H9 (cell line): ENCODE data around the gene CTIF. TPM values are rescaled to one million over a fixed set of nuclear protein-coding genes. Genes with fewer than 3 reads are reported as not detected.

ENCODE experiments used
- DNase-seq: peaks from one replicate; pipeline ENCODE4 v3.0.0-alpha.2; 2017
- H2AFZ ChIP-seq: one replicate; pipeline ENCODE4 v1.6.1; 2013; ENCODE audit warnings: mild to moderate bottlenecking, low read length, control low read depth, moderate library complexity
- H2AK5ac ChIP-seq: 2 replicates; pipeline ENCODE4 v1.6.1; 2013; ENCODE audit warnings: low read length, control low read depth, mixed read lengths; ENCODE audit not compliant: insufficient read length
- H2BK120ac ChIP-seq: one replicate; pipeline ENCODE4 v1.6.1; 2013; ENCODE audit warnings: low read depth, mild to moderate bottlenecking, low read length, control low read depth, inconsistent platforms; ENCODE audit not compliant: poor library complexity, severe bottlenecking
- H2BK12ac ChIP-seq: 2 replicates; pipeline ENCODE4 v1.6.1; 2013; ENCODE audit warnings: low read length, control low read depth, mixed read lengths, low read depth; ENCODE audit not compliant: insufficient read length
- H2BK15ac ChIP-seq: 2 replicates; pipeline ENCODE4 v1.6.1; 2013; ENCODE audit warnings: low read depth, low read length, control low read depth
- H2BK20ac ChIP-seq: one replicate; pipeline ENCODE4 v1.6.1; 2013; ENCODE audit warnings: low read depth, mild to moderate bottlenecking, low read length, control low read depth, inconsistent platforms; ENCODE audit not compliant: poor library complexity, severe bottlenecking
- H2BK5ac ChIP-seq: 2 replicates; pipeline ENCODE4 v1.6.1; 2013; ENCODE audit warnings: low read length, control low read depth, mixed read lengths; ENCODE audit not compliant: insufficient read length
- H3K14ac ChIP-seq: 2 replicates; pipeline ENCODE4 v1.6.1; 2013; ENCODE audit warnings: low read length, control low read depth; ENCODE audit not compliant: insufficient read depth
- H3K18ac ChIP-seq: 2 replicates; pipeline ENCODE4 v1.6.1; 2013; ENCODE audit warnings: low read depth, mild to moderate bottlenecking, mixed read lengths, low read length, control low read depth; ENCODE audit not compliant: insufficient read length
- H3K23ac ChIP-seq: 2 replicates; pipeline ENCODE4 v1.6.1; 2013; ENCODE audit warnings: low read length, control low read depth, mixed read lengths, low read depth; ENCODE audit not compliant: insufficient read length
- H3K23me2 ChIP-seq: 2 replicates; pipeline ENCODE4 v1.6.1; 2013; ENCODE audit warnings: low read depth, mild to moderate bottlenecking, mixed read lengths, low read length, control low read depth; ENCODE audit not compliant: insufficient read length, poor library complexity, severe bottlenecking
- H3K27ac ChIP-seq: 2 replicates; pipeline ENCODE4 v1.5.1; 2013; ENCODE audit warnings: low read length, control low read depth, mixed read lengths, low read depth; ENCODE audit not compliant: insufficient read length
- H3K27me3 ChIP-seq: 2 replicates; pipeline ENCODE4 v1.6.1; 2013; ENCODE audit warnings: low read length, control low read depth, inconsistent platforms; ENCODE audit not compliant: insufficient read depth
- H3K4ac ChIP-seq: 2 replicates; pipeline ENCODE4 v1.6.1; 2013; ENCODE audit warnings: low read depth, mild to moderate bottlenecking, control low read depth, inconsistent platforms, low read length, moderate library complexity
- H3K4me1 ChIP-seq: 2 replicates; pipeline ENCODE4 v1.6.1; 2013; ENCODE audit warnings: low read length, control low read depth, inconsistent platforms; ENCODE audit not compliant: insufficient read depth
- H3K4me2 ChIP-seq: 2 replicates; pipeline ENCODE4 v1.6.1; 2013; ENCODE audit warnings: low read length, control low read depth, mixed read lengths; ENCODE audit not compliant: insufficient read length, insufficient read depth
- H3K56ac ChIP-seq: 2 replicates; pipeline ENCODE4 v1.6.1; 2013; ENCODE audit warnings: low read depth, mild to moderate bottlenecking, mixed read lengths, low read length, control low read depth; ENCODE audit not compliant: insufficient read length
- H3K79me1 ChIP-seq: 2 replicates; pipeline ENCODE4 v1.6.1; 2013; ENCODE audit warnings: low read depth, mild to moderate bottlenecking, moderate library complexity, low read length, control low read depth, inconsistent platforms; ENCODE audit not compliant: insufficient read depth, poor library complexity, severe bottlenecking
- H3K79me2 ChIP-seq: 2 replicates; pipeline ENCODE4 v1.6.1; 2013; ENCODE audit warnings: low read length, control low read depth, inconsistent platforms; ENCODE audit not compliant: insufficient read depth
- H3K9ac ChIP-seq: 2 replicates; pipeline ENCODE4 v1.6.1; 2013; ENCODE audit warnings: low read length, control low read depth, mixed read lengths; ENCODE audit not compliant: insufficient read length; ENCODE audit errors: extremely low read depth
- H3K9me3 ChIP-seq: one replicate; pipeline ENCODE4 v1.6.1; 2013; ENCODE audit warnings: low read depth, low read length, inconsistent platforms; ENCODE audit not compliant: control insufficient read depth
- H3T11ph ChIP-seq: one replicate; pipeline ENCODE4 v1.6.1; 2013; ENCODE audit warnings: mild to moderate bottlenecking, low read length, control low read depth, inconsistent platforms
- H4K20me1 ChIP-seq: one replicate; pipeline ENCODE4 v1.6.1; 2013; ENCODE audit not compliant: control insufficient read depth, insufficient read length, insufficient read depth
- H4K5ac ChIP-seq: 2 replicates; pipeline ENCODE4 v1.6.1; 2013; ENCODE audit warnings: low read depth, mild to moderate bottlenecking, mixed read lengths, low read length, control low read depth; ENCODE audit not compliant: insufficient read length
- H4K8ac ChIP-seq: replicated peaks from 2 replicates; pipeline ENCODE4 v1.6.1; 2013; ENCODE audit warnings: low read length, control low read depth, mixed read lengths, low read depth; ENCODE audit not compliant: insufficient read length
- H4K91ac ChIP-seq: 2 replicates; pipeline ENCODE4 v1.6.1; 2013; ENCODE audit warnings: low read depth, mild to moderate bottlenecking, moderate library complexity, mixed read lengths, low read length, control low read depth; ENCODE audit not compliant: insufficient read length
- H3K27ac Mint-ChIP-seq, 3 experiments: 2 replicates in 2 of 3; 3 replicates in 1 of 3; pipeline ENCODE4 v1.8.0; 2020 to 2021; ENCODE audit warnings: mixed read lengths in 3 of 3, mild to moderate bottlenecking in 1 of 3, moderate library complexity in 1 of 3
- H3K27me3 Mint-ChIP-seq: 2 replicates; pipeline ENCODE4 v1.8.0; 2021; ENCODE audit warnings: low read depth, mild to moderate bottlenecking, moderate library complexity, mixed read lengths
- H3K36me3 Mint-ChIP-seq, 3 experiments: 2 replicates in 2 of 3; 3 replicates in 1 of 3; pipeline ENCODE4 v1.8.0; 2020 to 2021; ENCODE audit warnings: low read depth in 3 of 3, mixed read lengths in 3 of 3; ENCODE audit not compliant: insufficient read depth in 1 of 3
- H3K4me1 Mint-ChIP-seq, 2 experiments: 2 replicates each; pipeline ENCODE4 v1.8.0; 2020; ENCODE audit warnings: mixed read lengths in 2 of 2
- H3K4me3 Mint-ChIP-seq, 2 experiments: 2 replicates in 1 of 2; 3 replicates in 1 of 2; pipeline ENCODE4 v1.8.0; 2020 to 2021; ENCODE audit warnings: mild to moderate bottlenecking in 2 of 2, mixed read lengths in 2 of 2, moderate library complexity in 1 of 2
- H3K9me3 Mint-ChIP-seq, 2 experiments: 2 replicates in 1 of 2; 3 replicates in 1 of 2; pipeline ENCODE4 v1.8.0; 2020; ENCODE audit warnings: mild to moderate bottlenecking in 2 of 2, mixed read lengths in 2 of 2, moderate library complexity in 1 of 2
- WGBS: extraction: QIAGEN DNeasy Blood & Tissue Kit; methylation state at CpG from one replicate; pipeline ENCODE4 v1.1.7; 2013; ENCODE audit warnings: missing lambda C conversion rate, low lambda C conversion rate, mixed read lengths; ENCODE audit not compliant: insufficient read length; ENCODE audit errors: extremely low coverage; 5-methylcytosine and 5-hydroxymethylcytosine counted together
- total RNA-seq: library from RNA; stranded (reverse); gene quantifications from 2 replicates; pipeline ENCODE4 v1.2.1, GENCODE V29; 2021
- TF ChIP-seq, protein P1 (sequence below): fragments of 200-600 bp; sonication (generic); conservative IDR thresholded peaks from 3 replicates; pipeline ENCODE4 v1.8.0; 2021; ENCODE audit warnings: antibody characterized with exemption, mild to moderate bottlenecking

CTIF gene
- total RNA-seq, 1 experiment from 2014 or later: 15.8 TPM

- H2AFZ ChIP-seq: no peak overlapping the region
- H3K27ac ChIP-seq: no peak overlapping the region
- Mint-ChIP-seq H3K9me3 (peaks cover 21% of the 10 kb centered on the region in 2 experiments), H3K4me3 (no peak overlapping the region), H3K27me3 (no peaks in the 10 kb centered on the region), H3K36me3 (peaks cover 25 to 33% (median 28%) of the 10 kb centered on the region in 3 experiments), H3K4me1 (no peaks in the 10 kb centered on the region), H3K27ac (no peak overlapping the region)
- no peak overlapping the region for H3K9ac ChIP-seq
- no peak for DNase-seq
- no peak overlapping the region for H2BK120ac ChIP-seq
- no peaks in the 10 kb centered on the region for H3K79me1 ChIP-seq
- no peaks in the 10 kb centered on the region for H3K27me3 ChIP-seq
- no peak overlapping the region for H3K56ac ChIP-seq
- no peak overlapping the region for H4K8ac ChIP-seq
- no peaks in the 10 kb centered on the region for H3K9me3 ChIP-seq
- no peak overlapping the region for H2AK5ac ChIP-seq
- H4K5ac ChIP-seq: no peak overlapping the region
- H3K4ac ChIP-seq: no peak overlapping the region
- no CpG with 5 or more reads among the region's 3 CpGs for WGBS
- no peak overlapping the region for H3K14ac ChIP-seq
- no peak overlapping the region for H2BK20ac ChIP-seq
- TF ChIP-seq, protein P1, sequence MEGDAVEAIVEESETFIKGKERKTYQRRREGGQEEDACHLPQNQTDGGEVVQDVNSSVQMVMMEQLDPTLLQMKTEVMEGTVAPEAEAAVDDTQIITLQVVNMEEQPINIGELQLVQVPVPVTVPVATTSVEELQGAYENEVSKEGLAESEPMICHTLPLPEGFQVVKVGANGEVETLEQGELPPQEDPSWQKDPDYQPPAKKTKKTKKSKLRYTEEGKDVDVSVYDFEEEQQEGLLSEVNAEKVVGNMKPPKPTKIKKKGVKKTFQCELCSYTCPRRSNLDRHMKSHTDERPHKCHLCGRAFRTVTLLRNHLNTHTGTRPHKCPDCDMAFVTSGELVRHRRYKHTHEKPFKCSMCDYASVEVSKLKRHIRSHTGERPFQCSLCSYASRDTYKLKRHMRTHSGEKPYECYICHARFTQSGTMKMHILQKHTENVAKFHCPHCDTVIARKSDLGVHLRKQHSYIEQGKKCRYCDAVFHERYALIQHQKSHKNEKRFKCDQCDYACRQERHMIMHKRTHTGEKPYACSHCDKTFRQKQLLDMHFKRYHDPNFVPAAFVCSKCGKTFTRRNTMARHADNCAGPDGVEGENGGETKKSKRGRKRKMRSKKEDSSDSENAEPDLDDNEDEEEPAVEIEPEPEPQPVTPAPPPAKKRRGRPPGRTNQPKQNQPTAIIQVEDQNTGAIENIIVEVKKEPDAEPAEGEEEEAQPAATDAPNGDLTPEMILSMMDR: no peak; the same call in 2 of the 3 replicates
- no peak overlapping the region for H3K4me2 ChIP-seq
- no peak overlapping the region for H4K91ac ChIP-seq
- H3K18ac ChIP-seq: no peak overlapping the region
- no peaks in the 10 kb centered on the region for H3K23me2 ChIP-seq
- no peak overlapping the region for H2BK15ac ChIP-seq
- H3T11ph ChIP-seq: no peak overlapping the region
- no peaks in the 10 kb centered on the region for H3K4me1 ChIP-seq
- no peak overlapping the region for H2BK5ac ChIP-seq
- H3K79me2 ChIP-seq: no peaks in the 10 kb centered on the region
- H2BK12ac ChIP-seq: no peak overlapping the region
- H4K20me1 ChIP-seq: no peaks in the 10 kb centered on the region
- H3K23ac ChIP-seq: no peak overlapping the region
These were observed 130.4 kb downstream of the CTIF start for GRCh38 chr18:48669180-48669675.
